NCI-H526 treated with DMSO at 0.1 percent for 48 hours (cell line): ENCODE data around the gene PLXNA2.

Source experiments
- DNase-seq: peaks from one replicate; lab custom pipeline; 2025; lab: John Stamatoyannopoulos, UW

The PLXNA2 gene

GRCh38 chr1:207993477-207994445, 250.4 kb downstream of the PLXNA2 start:
- DNase-seq, result no peak

- no peak for DNase-seq
These were observed 251.4 kb downstream of the PLXNA2 start for GRCh38 chr1:207992677-207993236.

- no peak for DNase-seq
These were observed 252.6 kb downstream of the PLXNA2 start for GRCh38 chr1:207991583-207992026.

GRCh38 chr1:207990876-207991582, 253.2 kb downstream of the PLXNA2 start:
- no peak for DNase-seq

- no peak for DNase-seq
These were observed 253.7 kb downstream of the PLXNA2 start for GRCh38 chr1:207990455-207990854.

GRCh38 chr1:207988326-207989165, 255.6 kb downstream of the PLXNA2 start:
- no peak for DNase-seq

GRCh38 chr1:207987164-207987563, 257.0 kb downstream of the PLXNA2 start:
- no peak for DNase-seq

- no peak for DNase-seq
These were observed 258.2 kb downstream of the PLXNA2 start for GRCh38 chr1:207985996-207986395.

GRCh38 chr1:207984831-207985572, 259.2 kb downstream of the PLXNA2 start:
- DNase-seq, result no peak

- DNase-seq, result no peak
These were observed 261.0 kb downstream of the PLXNA2 start for GRCh38 chr1:207983044-207983635.

- DNase-seq, result no peak
These were observed 262.2 kb downstream of the PLXNA2 start for GRCh38 chr1:207981976-207982375.

- no peak for DNase-seq
These were observed 265.7 kb downstream of the PLXNA2 start for GRCh38 chr1:207978441-207978840.

- no peak for DNase-seq
These were observed 266.3 kb downstream of the PLXNA2 start for GRCh38 chr1:207977876-207978275.

- DNase-seq, result no peak
These were observed 270.2 kb downstream of the PLXNA2 start for GRCh38 chr1:207973898-207974568.

GRCh38 chr1:207972337-207972736, 271.8 kb downstream of the PLXNA2 start:
- DNase-seq, result no peak
